GM19467 (cell line): Measurements from ENCODE around the gene MBNL2.

ENCODE experiments used
- ATAC-seq: cut with Tn5 transposase; IDR thresholded peaks from one replicate; pipeline ENCODE4 v1.9.1; 2021; ENCODE audit warnings: mild to moderate bottlenecking, moderate library complexity; ENCODE audit not compliant: unreplicated experiment

The MBNL2 gene

DNA sequence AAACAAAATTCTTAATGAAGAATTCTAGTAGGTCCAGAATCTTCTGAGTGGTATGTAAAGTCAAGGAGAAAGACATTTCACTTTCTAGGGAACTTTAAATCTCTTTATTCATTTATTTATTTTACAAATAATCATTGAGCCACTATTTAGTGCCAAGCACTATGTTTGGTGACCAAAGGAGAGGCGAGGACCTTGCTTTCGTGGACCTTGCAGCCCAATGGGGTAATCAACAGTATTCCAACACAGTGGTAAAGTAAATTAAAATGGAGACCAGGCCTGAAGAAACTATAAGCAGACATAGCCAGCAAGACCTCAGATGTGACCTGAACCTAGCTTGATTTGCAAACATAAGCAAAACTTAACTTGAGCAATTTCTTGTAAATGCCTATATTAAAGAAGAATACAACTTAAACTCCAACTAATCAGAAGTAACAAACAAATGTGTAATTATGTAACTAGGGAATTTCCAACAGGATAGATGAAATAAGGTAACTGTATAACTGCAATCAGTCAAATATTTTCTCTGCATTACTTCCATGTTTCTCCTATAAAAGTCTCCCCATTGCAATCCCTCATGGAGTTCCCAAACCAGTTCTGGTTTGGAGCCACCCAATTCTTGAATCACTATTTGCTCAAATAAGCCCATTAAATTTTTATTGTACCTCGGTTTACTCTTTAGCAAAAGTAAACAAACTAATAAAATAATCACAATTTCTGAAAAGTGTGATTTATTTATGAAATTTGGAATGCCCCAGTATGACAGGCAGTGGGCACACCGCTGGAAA, 67.6 kb downstream of the MBNL2 start:
- no peak for ATAC-seq

DNA sequence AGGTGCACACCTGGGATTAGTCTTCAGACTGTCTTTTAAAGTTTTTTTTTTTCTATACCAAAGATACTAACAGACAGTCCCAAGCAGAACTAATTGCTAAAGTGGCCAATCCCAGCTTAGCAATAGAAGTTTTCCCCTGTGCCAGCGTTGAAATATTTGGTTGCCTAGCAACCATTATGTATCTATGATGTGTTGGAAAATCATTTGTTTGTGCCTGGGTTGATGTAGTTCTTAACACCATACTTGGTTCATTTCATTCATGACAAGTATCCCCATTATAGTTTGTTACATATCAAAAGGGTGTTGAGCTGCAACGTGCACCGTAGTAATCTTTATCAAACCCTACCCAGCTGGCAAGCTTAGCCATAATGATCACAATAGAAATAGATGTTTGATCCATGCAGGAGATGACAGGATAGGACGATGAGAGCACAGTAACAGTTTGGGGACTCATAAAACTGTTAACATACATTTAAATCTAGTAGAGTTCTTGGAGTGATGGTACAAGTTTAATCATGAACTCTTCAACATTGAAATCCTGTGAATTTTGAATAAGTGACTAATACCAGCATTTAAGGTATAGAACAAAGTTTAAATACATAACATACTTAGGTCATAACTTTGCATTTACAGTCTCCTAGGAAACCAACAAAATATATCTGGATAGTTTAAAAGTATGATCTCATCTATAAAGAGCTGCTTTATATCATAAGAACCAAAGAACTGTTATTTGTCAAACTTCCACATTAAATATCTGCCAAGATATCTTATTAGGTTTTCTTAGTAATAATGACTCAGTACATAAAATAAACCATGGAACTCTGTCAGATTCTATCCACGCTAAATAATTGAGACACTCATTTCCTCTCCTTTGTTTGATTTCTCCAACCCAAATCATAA, 73.4 kb downstream of the MBNL2 start:
- no peak for ATAC-seq

DNA sequence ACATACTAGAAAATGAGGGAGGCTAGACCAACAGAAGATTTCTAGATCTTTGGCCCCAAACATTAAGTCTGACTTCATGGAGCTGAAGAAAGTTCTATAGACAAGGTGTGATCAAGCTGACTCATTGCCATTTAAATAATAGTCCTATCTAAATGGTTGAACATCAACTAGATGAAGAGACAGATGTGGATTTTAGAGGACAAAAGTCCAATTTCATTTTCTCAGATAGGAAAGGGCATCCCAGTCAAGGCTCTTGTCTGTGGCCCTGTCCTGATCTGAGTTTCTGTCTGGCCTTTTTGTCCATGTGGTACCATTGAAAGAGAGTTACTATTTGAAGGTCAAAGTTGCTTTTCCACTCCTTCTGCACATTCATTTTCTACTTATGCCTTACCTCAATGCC, 74.6 kb downstream of the MBNL2 start:
- ATAC-seq = no peak

DNA sequence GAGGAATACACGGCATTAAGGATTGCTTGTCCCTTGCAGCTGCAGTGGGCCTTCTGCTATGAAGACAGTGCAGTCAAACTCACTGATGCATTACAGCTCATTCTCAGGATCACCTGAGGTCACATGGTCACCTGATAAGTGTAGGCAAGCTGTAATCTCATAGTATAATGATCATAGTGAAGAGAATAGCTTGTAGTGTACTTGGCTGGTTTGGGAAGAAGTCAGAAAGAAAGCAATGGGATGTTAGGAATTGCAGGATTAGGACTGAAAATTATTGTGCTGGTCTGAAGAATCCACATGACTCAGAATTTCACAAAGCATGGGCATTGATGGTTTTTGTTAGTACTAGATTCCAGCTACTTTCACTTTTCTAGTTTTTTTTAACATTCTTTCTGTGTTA, 76.7 kb downstream of the MBNL2 start:
- ATAC-seq = no peak

DNA sequence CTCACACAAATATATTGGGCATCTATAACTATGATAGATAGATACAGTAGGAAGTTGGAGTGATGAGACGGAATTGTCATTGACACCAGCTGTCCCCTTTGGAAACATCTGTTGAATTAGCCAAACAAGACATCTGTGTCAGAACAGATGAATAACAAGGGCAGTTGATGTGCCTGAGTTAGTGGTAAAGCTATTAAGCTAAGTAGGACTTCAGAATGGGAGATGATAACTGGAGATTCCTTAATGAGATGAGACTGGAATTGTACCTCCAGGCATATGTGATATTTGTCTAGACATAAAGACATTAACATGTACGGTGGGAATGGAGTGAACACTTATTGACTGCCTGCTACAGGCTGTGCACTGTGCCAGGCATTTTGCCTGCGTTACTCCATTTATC, 78.7 kb downstream of the MBNL2 start:
- no peak for ATAC-seq

DNA sequence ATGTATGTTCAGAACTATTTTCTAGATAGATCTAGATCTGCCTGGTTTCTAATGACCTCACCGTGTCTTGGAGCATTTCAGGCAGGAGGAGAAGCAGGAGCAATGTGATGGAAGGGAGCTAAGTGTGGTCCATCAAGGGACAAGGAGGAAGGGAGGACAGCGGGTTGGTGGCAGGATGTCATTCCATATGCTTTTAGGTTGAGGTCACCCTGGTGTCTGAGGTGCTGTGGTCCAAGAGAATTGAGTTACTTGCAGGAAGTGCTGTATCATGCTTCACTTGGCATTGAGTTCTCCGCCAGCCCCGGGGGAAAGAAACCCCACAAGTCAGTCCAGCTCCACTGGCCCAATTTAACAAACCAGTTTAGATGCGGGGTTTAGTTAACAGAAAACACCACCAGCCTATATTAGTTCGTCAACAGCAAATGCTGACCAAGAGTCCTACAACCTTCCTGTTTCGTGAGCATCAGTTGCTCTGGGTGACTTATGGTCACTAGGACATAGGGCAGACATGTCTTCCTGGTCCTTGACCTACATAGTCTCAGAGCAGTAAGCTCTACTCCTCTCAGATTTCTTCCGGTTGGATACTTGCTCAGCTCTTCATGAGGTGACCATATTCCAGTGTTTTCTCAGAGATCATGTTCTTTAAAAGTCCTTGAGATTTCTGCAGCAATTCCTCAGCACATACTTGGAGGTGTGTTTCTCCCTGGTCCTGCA, 79.4 kb downstream of the MBNL2 start:
- ATAC-seq = no peak

DNA sequence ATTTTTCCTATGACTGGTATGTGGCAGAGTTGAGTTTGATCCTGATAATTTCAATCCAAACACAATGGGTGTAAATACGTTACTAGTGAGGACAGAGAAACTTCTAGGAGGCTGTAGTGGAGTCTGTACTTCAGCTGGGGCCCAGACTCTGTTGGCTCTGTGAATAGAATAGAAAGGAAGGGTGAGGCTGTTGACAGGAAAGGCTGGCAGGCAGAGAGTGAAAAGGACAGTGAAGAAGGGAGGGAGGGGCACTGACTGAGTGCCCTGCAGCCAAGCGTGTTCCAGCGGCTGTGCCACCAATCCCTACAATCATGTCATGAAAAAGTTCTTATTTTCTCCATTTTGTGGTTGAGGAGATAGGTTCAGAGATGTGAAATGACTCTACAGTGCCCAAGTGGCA, 80.5 kb downstream of the MBNL2 start:
- no peak for ATAC-seq

DNA sequence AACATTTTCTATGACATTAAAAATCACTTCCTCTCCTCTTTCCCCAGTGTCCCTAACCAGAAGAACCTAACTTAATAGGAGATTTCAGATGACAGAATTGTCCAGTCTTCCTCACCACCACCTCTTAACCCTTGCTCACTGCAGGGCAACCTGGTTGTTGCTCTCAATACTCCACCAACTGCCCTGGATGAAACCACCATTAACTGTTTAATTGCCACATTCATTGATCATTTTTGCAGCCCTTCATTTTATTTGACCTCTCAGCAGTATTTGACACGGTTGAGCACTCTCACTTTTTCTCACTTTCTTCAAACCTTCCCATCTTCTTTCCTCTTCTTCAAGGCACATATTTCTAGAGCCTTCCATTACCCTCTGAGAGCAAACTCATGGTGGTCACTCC, 84.0 kb downstream of the MBNL2 start:
- ATAC-seq = no peak

DNA sequence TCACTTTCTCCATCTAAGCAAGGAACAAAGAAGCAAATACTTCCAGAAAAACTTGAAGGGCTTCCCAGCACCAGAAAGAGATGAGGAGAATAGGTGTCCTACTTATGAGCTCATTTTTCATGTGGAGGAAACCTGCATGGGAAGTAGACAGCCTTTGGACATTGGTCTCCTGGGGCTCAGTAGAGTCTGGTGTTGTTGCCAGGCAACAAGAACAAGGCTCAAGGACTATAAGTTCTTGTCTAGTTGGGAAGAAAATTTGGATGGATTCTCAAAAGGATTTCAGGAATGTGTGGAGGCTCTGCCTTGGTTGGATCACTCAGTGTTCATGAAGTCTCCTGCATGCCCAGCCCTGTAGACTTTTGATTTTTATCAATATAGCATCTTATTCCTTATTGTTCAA, 84.5 kb downstream of the MBNL2 start:
- ATAC-seq = no peak

DNA sequence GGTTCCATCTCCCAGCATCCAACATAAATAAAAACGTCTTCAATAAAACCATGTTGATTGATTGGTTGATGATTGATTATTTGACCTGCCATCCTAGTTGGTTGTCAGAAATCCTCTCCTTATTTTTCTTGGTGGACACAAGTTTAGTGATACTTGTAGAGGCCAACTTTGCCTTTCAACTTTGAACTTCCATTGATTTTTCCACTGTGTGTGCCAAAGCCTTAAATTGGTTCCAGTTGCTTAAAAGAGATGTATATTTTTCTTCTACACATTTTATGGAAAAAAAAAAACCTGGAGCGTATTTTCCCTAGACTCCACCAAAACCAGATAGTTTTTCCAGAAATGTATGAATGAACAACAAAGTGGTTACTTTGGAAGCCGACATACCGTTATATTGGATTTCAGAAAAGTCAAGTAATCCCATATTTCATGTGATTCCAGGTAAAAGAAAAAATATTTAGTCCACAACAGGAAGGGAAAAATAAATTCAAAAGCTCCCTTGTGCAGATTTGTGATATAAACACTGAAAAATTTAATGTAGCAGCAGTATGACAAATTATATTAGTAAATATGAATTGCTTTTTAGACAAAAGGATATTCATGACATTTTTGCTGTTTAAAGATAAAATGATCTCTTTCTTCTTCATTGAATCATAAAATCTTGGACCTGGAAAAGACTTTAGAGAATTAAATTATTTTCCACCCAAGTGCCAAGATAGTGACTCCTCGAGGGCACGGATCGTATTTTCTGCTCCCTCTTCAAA, 85.2 kb downstream of the MBNL2 start:
- ATAC-seq = no peak

DNA sequence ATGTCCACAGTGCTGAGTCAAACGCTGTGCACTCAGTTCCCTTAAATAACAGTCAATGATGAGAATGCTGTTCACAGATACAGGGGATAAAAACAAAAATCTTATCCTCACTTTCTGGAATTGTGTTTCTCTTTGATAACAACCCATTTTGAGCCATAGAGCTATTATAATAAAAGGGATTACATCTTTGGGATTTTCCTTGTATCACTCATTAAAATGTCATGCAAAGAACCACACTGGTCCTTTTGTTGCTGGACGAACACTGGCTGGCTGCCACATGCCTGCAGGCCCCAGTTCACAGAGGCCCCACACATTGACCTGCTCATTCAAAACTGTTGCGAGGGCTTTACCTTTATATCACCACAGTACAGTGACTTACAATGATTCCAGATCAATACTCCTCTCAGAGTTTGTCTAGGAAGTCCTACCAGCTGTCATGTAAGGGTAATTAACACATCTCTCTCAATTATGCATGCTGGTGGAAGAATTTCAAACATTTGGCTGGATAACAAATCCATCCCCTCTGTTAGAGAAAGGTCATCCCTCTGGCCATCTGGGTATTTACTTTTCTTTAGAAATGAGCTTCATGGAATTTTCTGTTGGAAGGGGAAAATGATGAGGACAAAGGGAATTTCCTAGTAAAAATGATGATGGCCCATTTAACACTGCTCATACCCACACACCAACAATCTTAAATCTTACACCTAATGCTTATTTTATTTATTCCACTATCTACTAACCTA, 85.9 kb downstream of the MBNL2 start:
- ATAC-seq = no peak

DNA sequence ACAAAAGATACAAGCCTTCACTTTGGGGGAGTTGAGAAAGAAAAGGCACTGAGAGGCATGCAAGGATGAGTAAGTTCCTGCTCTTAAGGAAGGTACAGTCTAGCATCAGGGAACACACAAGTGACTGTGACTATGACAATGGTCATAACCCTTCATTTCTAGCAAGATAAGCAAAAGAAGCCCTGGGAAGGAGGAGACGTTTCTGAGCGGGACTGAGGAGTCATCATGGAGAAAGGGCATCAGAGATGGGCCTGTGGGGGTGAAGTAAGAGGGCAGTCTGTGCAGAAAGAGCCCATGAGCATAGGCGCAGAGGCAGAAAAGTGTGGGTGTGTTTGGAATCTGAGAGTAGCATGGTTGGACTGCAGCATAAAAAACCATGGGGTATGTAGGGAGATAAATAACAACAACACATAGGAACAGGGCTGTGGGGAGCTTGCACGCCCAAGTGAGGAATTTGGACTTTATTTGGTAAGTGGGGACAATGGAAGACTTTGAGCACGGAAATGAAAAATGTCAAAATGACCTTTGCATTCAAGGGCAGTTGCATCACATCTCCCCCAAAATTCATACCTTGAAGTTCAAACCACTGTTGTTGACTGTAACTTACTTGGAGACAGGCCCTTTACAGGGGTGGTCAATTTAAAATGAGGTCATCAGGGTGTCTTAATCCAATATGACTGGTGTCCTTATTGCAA, 86.7 kb downstream of the MBNL2 start:
- no peak for ATAC-seq

DNA sequence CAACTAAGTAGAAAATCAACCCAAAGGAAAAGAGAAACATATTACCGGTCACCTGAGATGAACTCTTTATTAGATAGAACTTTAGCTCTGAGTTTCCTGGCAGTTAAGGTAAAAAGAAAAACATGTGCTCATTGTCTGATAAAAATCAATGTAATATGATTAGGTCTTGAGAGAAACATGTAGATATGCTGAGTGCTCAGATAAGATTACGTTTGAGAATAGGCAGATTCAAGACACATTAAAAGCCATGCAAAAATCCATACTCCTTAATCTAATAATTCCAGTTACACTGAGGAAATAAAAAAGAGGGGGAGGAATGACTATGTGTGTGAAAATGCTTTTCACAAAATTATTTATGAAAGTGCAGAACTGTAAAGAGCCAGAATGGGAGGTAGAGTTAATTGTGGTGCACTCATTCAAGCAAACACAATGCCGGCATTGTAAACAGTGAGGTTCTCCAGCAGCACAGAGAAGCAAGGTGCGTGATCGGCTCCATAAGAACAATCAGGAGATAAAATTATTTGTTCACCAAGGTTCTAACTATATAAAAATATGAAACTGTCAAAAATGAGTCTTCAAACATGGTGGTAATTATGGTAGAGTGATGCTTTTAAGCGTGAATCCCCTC, 88.8 kb downstream of the MBNL2 start:
- ATAC-seq = no peak

DNA sequence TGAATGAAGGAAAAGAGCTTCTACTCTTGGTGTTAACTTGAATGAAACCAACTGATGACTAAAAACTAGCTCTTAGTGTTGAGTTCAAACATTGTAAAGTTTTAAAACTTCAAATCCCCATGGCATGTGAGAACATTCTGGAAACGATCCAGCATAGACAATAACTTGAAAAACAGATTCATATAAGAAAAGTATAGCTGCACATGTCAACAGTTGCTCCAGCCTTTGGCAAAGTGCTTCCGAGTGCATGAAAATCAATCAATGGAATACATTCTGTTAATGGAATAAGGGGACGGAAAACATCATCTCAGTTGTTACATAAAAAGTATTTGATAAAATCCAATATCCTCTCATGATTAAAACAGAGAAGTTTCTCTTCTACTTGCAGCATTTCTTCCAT, 89.8 kb downstream of the MBNL2 start:
- ATAC-seq = no peak

DNA sequence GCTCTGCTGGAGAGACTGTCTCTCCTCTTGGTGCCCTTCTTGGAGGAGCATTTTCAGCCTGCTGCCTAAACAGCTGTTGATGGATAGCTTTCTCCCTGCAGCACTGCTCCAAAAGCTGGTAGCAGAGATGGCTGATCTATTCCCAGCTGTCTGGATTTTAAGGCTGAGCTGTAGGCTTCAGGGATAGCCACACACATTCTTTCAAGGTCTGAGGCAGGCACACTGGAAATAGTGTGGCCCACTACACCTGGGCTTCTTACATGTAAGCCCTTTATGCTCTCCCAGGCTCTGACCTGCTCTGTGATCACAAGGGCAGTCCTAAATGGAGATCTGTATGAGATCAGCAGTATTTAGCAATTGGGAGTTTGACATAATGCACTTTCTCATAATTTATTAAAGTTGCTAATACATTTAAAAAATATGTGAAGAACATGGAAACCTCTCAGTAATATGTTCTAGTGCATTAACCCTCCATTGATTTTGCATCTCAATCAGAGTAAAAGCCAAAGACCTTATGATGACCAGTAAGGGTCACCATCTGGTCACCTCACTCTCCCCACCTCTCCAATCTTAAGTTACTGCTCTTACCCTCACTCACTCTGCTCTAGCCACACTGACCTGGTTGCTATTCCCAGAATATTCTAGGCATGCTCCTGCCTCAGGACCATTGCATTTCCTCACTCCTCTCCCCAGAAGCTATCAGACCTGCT, 91.6 kb downstream of the MBNL2 start:
- no peak for ATAC-seq

DNA sequence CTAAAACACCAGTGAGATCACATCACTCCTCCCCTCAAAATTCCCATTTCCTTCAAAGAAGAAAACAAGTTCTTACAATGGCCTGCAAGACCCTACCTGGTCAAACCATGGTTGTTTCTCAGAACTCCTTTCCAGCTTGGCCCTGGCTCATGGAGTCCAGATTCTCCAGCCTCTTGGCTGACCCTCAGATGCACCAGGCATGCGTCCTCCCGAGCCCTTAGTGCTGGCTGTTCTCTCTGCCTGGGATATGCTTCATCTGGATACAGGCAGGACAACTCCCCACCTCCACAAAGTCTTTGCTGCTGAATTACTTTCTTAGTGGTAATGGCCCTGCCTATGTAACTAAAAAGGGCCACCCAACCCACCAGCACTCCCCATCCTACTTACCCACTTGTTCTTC, 94.3 kb downstream of the MBNL2 start:
- no peak for ATAC-seq

DNA sequence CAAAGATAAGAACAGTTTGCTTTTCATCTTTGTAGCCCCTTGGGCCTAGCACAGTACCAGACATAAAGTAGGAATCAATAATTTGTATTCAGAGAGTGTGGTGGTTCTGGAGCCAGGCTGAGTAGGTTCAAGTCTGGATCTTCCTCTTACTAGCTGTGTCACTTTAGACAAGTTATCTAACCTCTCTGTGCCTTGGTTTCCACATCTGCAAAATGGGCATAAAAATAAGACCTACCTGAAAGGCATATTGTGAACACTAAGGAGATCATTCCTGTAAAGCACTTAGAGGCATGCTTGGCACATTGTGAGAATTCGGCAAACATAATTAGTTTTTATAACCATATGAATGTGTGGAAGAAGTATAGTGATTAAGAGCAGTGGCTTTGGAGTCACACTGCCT, 95.8 kb downstream of the MBNL2 start:
- no peak for ATAC-seq

DNA sequence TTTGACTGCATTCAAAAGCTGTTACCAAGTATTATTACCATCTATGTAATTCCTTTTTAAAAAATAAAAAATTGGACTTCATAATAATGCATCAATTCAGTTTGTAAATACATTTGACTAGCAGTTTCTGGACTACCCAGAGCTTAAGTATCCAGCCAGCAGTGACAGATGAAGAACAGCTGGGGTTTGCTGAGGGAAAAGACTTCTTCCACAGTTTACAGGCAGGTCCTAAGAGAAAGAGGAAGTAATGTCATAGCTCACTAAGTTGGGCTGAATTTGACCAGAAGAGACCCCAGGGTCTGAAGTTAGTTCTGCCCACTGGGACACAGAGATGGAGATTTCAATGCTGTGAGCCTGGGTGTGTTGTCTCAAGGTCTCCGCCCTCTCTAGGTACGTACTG, 96.4 kb downstream of the MBNL2 start:
- no peak for ATAC-seq
